ENCODE measurements around the gene SNRPA1.

Gene SNRPA1

GRCh38 chr15:101255615-101256241 lies 39.3 kb downstream of the SNRPA1 start:
- no peak for DNase-seq

GRCh38 chr15:101255051-101255395 lies 40.0 kb downstream of the SNRPA1 start:
- DNase-seq, result no peak

- no peak for DNase-seq
These were observed 40.6 kb downstream of the SNRPA1 start for GRCh38 chr15:101254157-101255050.

GRCh38 chr15:101252836-101253235 lies 42.2 kb downstream of the SNRPA1 start:
- DNase-seq, result no peak

- peak; percentile 93 for DNase-seq
These were observed 42.9 kb downstream of the SNRPA1 start, which contains the start of gene CHSY1 for GRCh38 chr15:101251830-101252820. TSS of gene CHSY1 (minus strand) at chr15:101252048. CDS start at chr15:101251456, 592 bp downstream.

GRCh38 chr15:101250873-101251829 lies 43.9 kb downstream of the SNRPA1 start:
- no peak for DNase-seq

GRCh38 chr15:101250341-101250831 lies 44.7 kb downstream of the SNRPA1 start:
- no peak for DNase-seq

GRCh38 chr15:101248274-101248673 lies 46.8 kb downstream of the SNRPA1 start:
- no peak for DNase-seq

- peak; percentile 59 for DNase-seq
These were observed 48.0 kb downstream of the SNRPA1 start for GRCh38 chr15:101246824-101247745.

GRCh38 chr15:101246391-101246790 lies 48.7 kb downstream of the SNRPA1 start:
- DNase-seq, result no peak

- no peak for DNase-seq
These were observed 50.0 kb downstream of the SNRPA1 start for GRCh38 chr15:101244889-101245668.

- no peak for DNase-seq
These were observed 50.8 kb downstream of the SNRPA1 start for GRCh38 chr15:101244036-101244781.

GRCh38 chr15:101243420-101243819 lies 51.6 kb downstream of the SNRPA1 start:
- no peak for DNase-seq

GRCh38 chr15:101242999-101243336 lies 52.1 kb downstream of the SNRPA1 start:
- DNase-seq, result no peak

- peak; percentile 88 for DNase-seq
These were observed 52.7 kb downstream of the SNRPA1 start for GRCh38 chr15:101242160-101242998.

- no peak for DNase-seq
These were observed 54.7 kb downstream of the SNRPA1 start for GRCh38 chr15:101240358-101240757.

GRCh38 chr15:101239724-101240136 lies 55.3 kb downstream of the SNRPA1 start:
- no peak for DNase-seq

GRCh38 chr15:101237251-101237650 lies 57.8 kb downstream of the SNRPA1 start:
- no peak for DNase-seq

Data from activated CD4-positive, alpha-beta T cell treated with anti-CD3 and anti-CD28 coated beads, Interleukin-10, Interleukin-2, amounts not matched to agents 100 ng/mL and 50 ng/mL, durations not matched to agents 16 hours and 8 hours (primary cell).